ENCODE data around the gene PRMT5. TPM values are rescaled to one million over a fixed set of nuclear protein-coding genes. Genes with fewer than 3 reads are reported as not detected.

PRMT5 gene
- total and polyA plus RNA-seq, 2 donors (not counting 3 experiments of a cell fraction or from before 2014, with no cell fraction given) = 73.1 to 197 TPM

DNA sequence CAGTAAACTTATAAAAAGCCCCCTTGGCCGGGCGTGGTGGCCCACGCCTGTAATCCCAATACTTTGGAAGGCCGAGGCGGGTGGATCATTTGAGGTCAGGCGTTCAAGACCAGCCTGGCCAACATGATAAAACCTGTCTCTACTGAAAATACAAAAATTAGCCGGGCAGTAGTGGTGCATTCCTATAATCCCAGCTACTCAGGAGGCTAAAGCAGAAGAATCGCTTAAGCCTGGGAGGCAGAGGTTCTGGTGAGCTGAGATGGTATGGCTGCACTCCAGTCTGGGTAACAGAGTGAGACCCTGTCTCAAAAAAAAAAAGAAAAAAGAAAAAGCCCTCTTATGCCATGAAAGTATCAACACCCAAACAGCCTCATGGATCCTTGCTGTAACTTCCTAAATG, 3.7 kb downstream of the PRMT5 start:
- Histone ChIP-seq H3K4me1 (ENCODE audit: control insufficient read depth, extremely low read depth, insufficient read depth, low read length) (peaks cover 19% of the 10 kb centered on the region), H2AFZ (ENCODE audit: low read depth, low read length) (no peak overlapping the region), H3K4me3 (replicated peaks in 1 of 3; ENCODE audit: insufficient read depth in 1 of 3, low read depth in 1 of 3, low read length in 3 of 3) (no peak overlapping the region), H3K36me3 (ENCODE audit: control insufficient read depth in 2 of 2, extremely low read depth in 1 of 2, insufficient read depth in 2 of 2, low read length in 2 of 2) (peaks cover 6 to 29% of the 10 kb centered on the region in 2 experiments), H3K27ac (ENCODE audit: insufficient read depth, low read depth, low read length) (no peak overlapping the region), H3K27me3 (ENCODE audit: control insufficient read depth in 2 of 2, insufficient read depth in 2 of 2, low read length in 2 of 2) (no peaks in the 10 kb centered on the region), H4K20me1 (replicated peaks; ENCODE audit: control insufficient read depth, extremely low read depth, insufficient read depth, low read length) (no peaks in the 10 kb centered on the region), H3K79me2 (ENCODE audit: control insufficient read depth, insufficient read depth, low read length) (peaks cover 16% of the 10 kb centered on the region), H3K9me1 (replicated peaks; ENCODE audit: control insufficient read depth, extremely low read depth, insufficient read depth, low read length) (no peaks in the 10 kb centered on the region), H3K9me3 (replicated peaks; ENCODE audit: control insufficient read depth, insufficient read depth, low read length) (no peaks in the 10 kb centered on the region), H3K4me2 (ENCODE audit: insufficient read depth, low read length) (no peak overlapping the region), H3K9ac (replicated peaks; ENCODE audit: extremely low read depth, insufficient read depth, low read length) (no peak overlapping the region)
- TF ChIP-seq POLR2AphosphoS5 (IDR thresholded peaks at IDR 0.05; ENCODE audit: insufficient read depth, low read depth, low read length) (no peak), FOS (IDR thresholded peaks at IDR 0.05; ENCODE audit: borderline replicate concordance, insufficient read depth, low read length) (no peak), JUN (IDR thresholded peaks at IDR 0.05; ENCODE audit: borderline replicate concordance, insufficient read depth, insufficient read length, low read depth) (no peak), POLR2A (IDR thresholded peaks at IDR 0.05; ENCODE audit: low read depth, low read length) (no peak), GATA2 (IDR thresholded peaks at IDR 0.05; ENCODE audit: insufficient read depth, insufficient read length, low read depth, low read length) (no peak), MYC (IDR thresholded peaks at IDR 0.05; ENCODE audit: low read depth, low read length) (no peak), EZH2 (IDR thresholded peaks at IDR 0.05; ENCODE audit: borderline replicate concordance, low read depth, low read length, severe bottlenecking) (no peak)
- TF ChIP-seq, protein P1, sequence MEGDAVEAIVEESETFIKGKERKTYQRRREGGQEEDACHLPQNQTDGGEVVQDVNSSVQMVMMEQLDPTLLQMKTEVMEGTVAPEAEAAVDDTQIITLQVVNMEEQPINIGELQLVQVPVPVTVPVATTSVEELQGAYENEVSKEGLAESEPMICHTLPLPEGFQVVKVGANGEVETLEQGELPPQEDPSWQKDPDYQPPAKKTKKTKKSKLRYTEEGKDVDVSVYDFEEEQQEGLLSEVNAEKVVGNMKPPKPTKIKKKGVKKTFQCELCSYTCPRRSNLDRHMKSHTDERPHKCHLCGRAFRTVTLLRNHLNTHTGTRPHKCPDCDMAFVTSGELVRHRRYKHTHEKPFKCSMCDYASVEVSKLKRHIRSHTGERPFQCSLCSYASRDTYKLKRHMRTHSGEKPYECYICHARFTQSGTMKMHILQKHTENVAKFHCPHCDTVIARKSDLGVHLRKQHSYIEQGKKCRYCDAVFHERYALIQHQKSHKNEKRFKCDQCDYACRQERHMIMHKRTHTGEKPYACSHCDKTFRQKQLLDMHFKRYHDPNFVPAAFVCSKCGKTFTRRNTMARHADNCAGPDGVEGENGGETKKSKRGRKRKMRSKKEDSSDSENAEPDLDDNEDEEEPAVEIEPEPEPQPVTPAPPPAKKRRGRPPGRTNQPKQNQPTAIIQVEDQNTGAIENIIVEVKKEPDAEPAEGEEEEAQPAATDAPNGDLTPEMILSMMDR (IDR thresholded peaks at IDR 0.05; ENCODE audit: extremely low read depth in 1 of 2, insufficient read depth in 1 of 2, low read depth in 1 of 2, low read length in 2 of 2) = no peak
- TF ChIP-seq, protein P2, sequence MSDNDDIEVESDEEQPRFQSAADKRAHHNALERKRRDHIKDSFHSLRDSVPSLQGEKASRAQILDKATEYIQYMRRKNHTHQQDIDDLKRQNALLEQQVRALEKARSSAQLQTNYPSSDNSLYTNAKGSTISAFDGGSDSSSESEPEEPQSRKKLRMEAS (IDR thresholded peaks at IDR 0.05; ENCODE audit: insufficient read depth, insufficient read length) = no peak
- ChIA-PET CTCF (no interaction called here), POLR2A (no interaction called here)
- FAIRE-seq (no peak), DNase-seq (ENCODE audit: low read depth, low spot score) (no peak)
- intact Hi-C loops (cut with micrococcal nuclease) = loop anchor here (5.0 kb wide), 1 partner anchor 132 kb away; the partner anchor contains the start of gene CDH24
- no TSS peak for BruUV-seq (replicated peaks)
- dilution Hi-C loops (cut with MboI; ENCODE audit: extremely low pct_ligation_motif_present, low sequenced_read_pairs) = no loop called here

All from endothelial cell of umbilical vein (primary cell).